ENCODE results near the gene ACBD6.

GRCh38 chr1:180360333-180361075 is 141.9 kb downstream of the ACBD6 start:
- TF ChIP-seq CTCF (IDR thresholded peaks at IDR 0.05) (no peak), POLR2A (IDR thresholded peaks at IDR 0.05) (no peak)

All from breast epithelium (tissue), 3 donors.